Measurements from ENCODE around the gene NOS3.

NOS3 gene

GRCh38 chr7:150977382-150978125 is 13.3 kb upstream of the NOS3 start:
- H3K36me3 ChIP-seq (replicated peaks; ENCODE audit: low read depth, low read length): no peaks in the 10 kb centered on the region
- peaks cover 4% of the 10 kb centered on the region; the same call in 1 of the 2 replicates for H3K79me2 ChIP-seq (ENCODE audit: low read length)
- 0 out of 2 replicates have a peak overlapping the region, but pooled peaks have one; percentile 32 for H3K9ac ChIP-seq (ENCODE audit: low read length)
- H3K27ac ChIP-seq (ENCODE audit: low read length): no peak overlapping the region
- TF ChIP-seq EZH2phosphoT487 (IDR thresholded peaks at IDR 0.05; ENCODE audit: low read depth): no peak
- TF ChIP-seq, protein P1, sequence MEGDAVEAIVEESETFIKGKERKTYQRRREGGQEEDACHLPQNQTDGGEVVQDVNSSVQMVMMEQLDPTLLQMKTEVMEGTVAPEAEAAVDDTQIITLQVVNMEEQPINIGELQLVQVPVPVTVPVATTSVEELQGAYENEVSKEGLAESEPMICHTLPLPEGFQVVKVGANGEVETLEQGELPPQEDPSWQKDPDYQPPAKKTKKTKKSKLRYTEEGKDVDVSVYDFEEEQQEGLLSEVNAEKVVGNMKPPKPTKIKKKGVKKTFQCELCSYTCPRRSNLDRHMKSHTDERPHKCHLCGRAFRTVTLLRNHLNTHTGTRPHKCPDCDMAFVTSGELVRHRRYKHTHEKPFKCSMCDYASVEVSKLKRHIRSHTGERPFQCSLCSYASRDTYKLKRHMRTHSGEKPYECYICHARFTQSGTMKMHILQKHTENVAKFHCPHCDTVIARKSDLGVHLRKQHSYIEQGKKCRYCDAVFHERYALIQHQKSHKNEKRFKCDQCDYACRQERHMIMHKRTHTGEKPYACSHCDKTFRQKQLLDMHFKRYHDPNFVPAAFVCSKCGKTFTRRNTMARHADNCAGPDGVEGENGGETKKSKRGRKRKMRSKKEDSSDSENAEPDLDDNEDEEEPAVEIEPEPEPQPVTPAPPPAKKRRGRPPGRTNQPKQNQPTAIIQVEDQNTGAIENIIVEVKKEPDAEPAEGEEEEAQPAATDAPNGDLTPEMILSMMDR (IDR thresholded peaks at IDR 0.05; ENCODE audit: low read depth, low read length): no peak
- no peaks in the 10 kb centered on the region; the same call in 1 of the 2 replicates for H4K20me1 ChIP-seq (ENCODE audit: insufficient read depth, low read length)
- H3K4me2 ChIP-seq (ENCODE audit: low read length): peak overlapping the region; percentile 54
- H3K9me3 ChIP-seq (ENCODE audit: insufficient read depth, low read length): no peaks in the 10 kb centered on the region
- H3K4me3 ChIP-seq (ENCODE audit: low read length): peak overlapping the region; percentile 74
- peaks cover 32% of the 10 kb centered on the region for H3K27me3 ChIP-seq (ENCODE audit: low read depth, low read length)
- H2AFZ ChIP-seq (ENCODE audit: low read depth, low read length): no peak overlapping the region
- H3K4me1 ChIP-seq (ENCODE audit: low read length): peaks cover 22% of the 10 kb centered on the region

DNA sequence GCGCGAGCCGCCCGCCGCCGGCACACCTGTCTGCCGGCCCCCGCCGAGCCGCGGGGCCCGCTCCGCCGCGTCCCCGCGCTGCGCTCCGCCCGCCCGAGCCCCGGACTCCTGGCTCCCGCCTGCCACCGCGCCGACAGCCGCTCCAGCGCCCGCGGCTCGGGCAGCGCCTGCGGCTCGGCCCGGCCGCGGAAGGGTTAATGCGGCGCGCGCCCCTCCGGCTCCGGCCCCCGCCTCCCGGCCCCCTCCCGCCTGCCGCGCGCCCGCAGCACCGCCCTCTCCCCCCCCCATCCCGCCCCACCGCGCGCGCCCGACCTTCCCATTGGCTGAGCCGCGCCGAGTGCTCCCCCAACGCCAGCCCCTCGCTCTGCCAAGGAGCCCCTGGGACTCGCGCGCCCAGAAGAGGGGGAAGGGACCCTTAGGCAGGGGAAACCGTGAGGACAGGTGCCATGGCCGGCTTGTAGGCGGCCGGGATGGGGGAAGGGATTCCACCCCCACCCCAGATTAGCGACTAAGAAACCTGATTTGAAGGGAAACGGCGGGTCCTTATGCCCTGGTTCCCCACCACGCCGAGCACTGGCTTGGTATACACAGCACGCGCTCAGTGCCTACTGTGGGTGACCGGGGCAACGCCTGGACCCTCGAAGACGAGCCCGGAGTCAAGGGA is 12.6 kb upstream of the NOS3 start, which contains the start of gene KCNH2:
Gene KCNH2, minus strand, starts transcription at position 196 of the 664 bp plus-strand sequence. CDS start 408 bp downstream, outside the sequence.
- Histone ChIP-seq H4K20me1 (ENCODE audit: insufficient read depth, low read length) (no peaks in the 10 kb centered on the region; the same call in 1 of the 2 replicates), H3K9me3 (ENCODE audit: insufficient read depth, low read length) (no peaks in the 10 kb centered on the region), H3K36me3 (replicated peaks; ENCODE audit: low read depth, low read length) (no peaks in the 10 kb centered on the region), H3K27ac (ENCODE audit: low read length) (0 out of 2 replicates have a peak within 1 kb of the TSS, but pooled peaks have one; percentile 25), H3K4me3 (ENCODE audit: low read length) (peak within 1 kb of the TSS; percentile 74), H2AFZ (ENCODE audit: low read depth, low read length) (no peak within 1 kb of the TSS), H3K4me2 (ENCODE audit: low read length) (peak within 1 kb of the TSS; percentile 97), H3K4me1 (ENCODE audit: low read length) (peaks cover 22% of the 10 kb centered on the region), H3K79me2 (ENCODE audit: low read length) (peaks cover 4% of the 10 kb centered on the region; the same call in 1 of the 2 replicates), H3K27me3 (ENCODE audit: low read depth, low read length) (peaks cover 39% of the 10 kb centered on the region), H3K9ac (ENCODE audit: low read length) (peak within 1 kb of the TSS; percentile 72)
- no peak for TF ChIP-seq EZH2phosphoT487 (IDR thresholded peaks at IDR 0.05; ENCODE audit: low read depth)
- TF ChIP-seq, protein P1 (IDR thresholded peaks at IDR 0.05; ENCODE audit: low read depth, low read length): no peak

GRCh38 chr7:150979713-150980390 is 11.0 kb upstream of the NOS3 start:
- no peaks in the 10 kb centered on the region for H3K36me3 ChIP-seq (replicated peaks; ENCODE audit: low read depth, low read length)
- TF ChIP-seq EZH2phosphoT487 (IDR thresholded peaks at IDR 0.05; ENCODE audit: low read depth): no peak
- TF ChIP-seq, protein P1 (IDR thresholded peaks at IDR 0.05; ENCODE audit: low read depth, low read length): no peak
- peak overlapping the region; percentile 97; the same call in 1 of the 2 replicates for H3K4me2 ChIP-seq (ENCODE audit: low read length)
- H3K4me1 ChIP-seq (ENCODE audit: low read length): peaks cover 18% of the 10 kb centered on the region
- H3K79me2 ChIP-seq (ENCODE audit: low read length): peaks cover 4% of the 10 kb centered on the region; the same call in 1 of the 2 replicates
- no peaks in the 10 kb centered on the region; the same call in 1 of the 2 replicates for H4K20me1 ChIP-seq (ENCODE audit: insufficient read depth, low read length)
- no peak overlapping the region for H3K9ac ChIP-seq (ENCODE audit: low read length)
- no peak overlapping the region for H2AFZ ChIP-seq (ENCODE audit: low read depth, low read length)
- H3K27ac ChIP-seq (ENCODE audit: low read length): no peak overlapping the region
- 0 out of 2 replicates have a peak overlapping the region, but pooled peaks have one; percentile 74 for H3K4me3 ChIP-seq (ENCODE audit: low read length)
- H3K27me3 ChIP-seq (ENCODE audit: low read depth, low read length): peaks cover 46% of the 10 kb centered on the region
- no peaks in the 10 kb centered on the region for H3K9me3 ChIP-seq (ENCODE audit: insufficient read depth, low read length)

All from OCI-LY3 (cell line).